HK-2 (cell line): Measurements from ENCODE around the gene SLC36A1.
"Not testable (repeated sequence)": the region's sequence is repeated elsewhere in the genome, so short reads cannot be mapped to it uniquely, and the experiment has no call there.

Experiments
- DNase-seq: peaks from one replicate; pipeline ENCODE4 v3.0.0-alpha.2; 2018; ENCODE audit not compliant: unreplicated experiment

Gene SLC36A1

GRCh38 chr5:151447174-151448037, at the start of gene SLC36A1:
SLC36A1 (plus strand) TSS chr5:151447603; CDS start chr5:151458793, 11,190 bp downstream.
- DNase-seq: peak; percentile 91

GRCh38 chr5:151405334-151406160, 41.9 kb upstream of the SLC36A1 start:
- no peak for DNase-seq

- no peak for DNase-seq
Observed at GRCh38 chr5:151406322-151406947, 41.0 kb upstream of the SLC36A1 start.

- DNase-seq: no peak
Observed at GRCh38 chr5:151408591-151409230, 38.7 kb upstream of the SLC36A1 start.

- DNase-seq: no peak
Observed at GRCh38 chr5:151413800-151414199, 33.6 kb upstream of the SLC36A1 start.

- DNase-seq: no peak
Observed at GRCh38 chr5:151414536-151414935, 32.9 kb upstream of the SLC36A1 start.

- no peak for DNase-seq
Observed at GRCh38 chr5:151417712-151418111, 29.7 kb upstream of the SLC36A1 start.

- DNase-seq: no peak
Observed at GRCh38 chr5:151420127-151420526, 27.3 kb upstream of the SLC36A1 start.

- DNase-seq: no peak
Observed at GRCh38 chr5:151424892-151425523, 22.4 kb upstream of the SLC36A1 start.

GRCh38 chr5:151426347-151426746, 21.1 kb upstream of the SLC36A1 start:
- DNase-seq: not testable (repeated sequence)

- DNase-seq: no peak
Observed at GRCh38 chr5:151427258-151427657, 20.1 kb upstream of the SLC36A1 start.

- no peak for DNase-seq
Observed at GRCh38 chr5:151430731-151431130, 16.7 kb upstream of the SLC36A1 start.

GRCh38 chr5:151431666-151432065, 15.7 kb upstream of the SLC36A1 start:
- DNase-seq: no peak

GRCh38 chr5:151432210-151432609, 15.2 kb upstream of the SLC36A1 start:
- DNase-seq: no peak

- DNase-seq: no peak
Observed at GRCh38 chr5:151434570-151435237, 12.7 kb upstream of the SLC36A1 start.

- no peak for DNase-seq
Observed at GRCh38 chr5:151448038-151448985, 909 bp downstream of the SLC36A1 start.

- DNase-seq: no peak
Observed at GRCh38 chr5:151449297-151449696, 1.9 kb downstream of the SLC36A1 start.

- DNase-seq: no peak
Observed at GRCh38 chr5:151449839-151450238, 2.4 kb downstream of the SLC36A1 start.

GRCh38 chr5:151450605-151451004, 3.2 kb downstream of the SLC36A1 start:
- DNase-seq: no peak
